Omental fat pad (tissue), 4 donors: ENCODE measurements around the gene CA12. TPM values are rescaled to one million over a fixed set of nuclear protein-coding genes. Genes with fewer than 3 reads are reported as not detected.

Experiments used
- ATAC-seq: fragments of 150-250 bp; one replicate; pipeline ENCODE4 v1.9.1; 2016; ENCODE audit warnings: mild to moderate bottlenecking, moderate library complexity; ENCODE audit not compliant: low FRiP score
- DNase-seq: peaks from one replicate; pipeline ENCODE4 v3.0.0-alpha.2; 2019; ENCODE audit warnings: low spot score
- CTCF ChIP-seq, 3 donors: fragments of 450-650 bp; IDR thresholded peaks; one replicate each; pipeline ENCODE4 v1.5.1; 2016 to 2017; ENCODE audit warnings: antibody characterized with exemption in 3 of 3, mild to moderate bottlenecking in 3 of 3, moderate library complexity in 2 of 3
- total RNA-seq, 4 donors: library from RNA; depleted of rRNA; stranded (reverse); fragments of >200 nt; gene quantifications; one replicate each; pipeline ENCODE4 v1.1.0, GENCODE V29; 2016

The CA12 gene
- total RNA-seq, 4 donors from 2014 or later, result 0.75 to 27.1 (median 10.2) TPM

GRCh38 chr15:63409179-63409578, 27.5 kb upstream of the CA12 start:
- no peak for ATAC-seq
- no peak for TF ChIP-seq CTCF (IDR thresholded peaks at IDR 0.05)
- DNase-seq, result no peak

- no peak for DNase-seq
- ATAC-seq, result no peak
- no peak for TF ChIP-seq CTCF (IDR thresholded peaks at IDR 0.05)
Observed at GRCh38 chr15:63408524-63408923, 26.9 kb upstream of the CA12 start.

- DNase-seq (no peak), ATAC-seq (no peak)
- no peak for TF ChIP-seq CTCF (IDR thresholded peaks at IDR 0.05)
Observed at GRCh38 chr15:63407612-63408011, 26.0 kb upstream of the CA12 start.

GRCh38 chr15:63405683-63406390, 24.2 kb upstream of the CA12 start:
- ATAC-seq (no peak), DNase-seq (no peak)
- TF ChIP-seq CTCF (IDR thresholded peaks at IDR 0.05), result no peak

GRCh38 chr15:63405159-63405558, 23.5 kb upstream of the CA12 start:
- TF ChIP-seq CTCF (IDR thresholded peaks at IDR 0.05), result no peak
- DNase-seq (no peak), ATAC-seq (no peak)

GRCh38 chr15:63403254-63403945, 21.8 kb upstream of the CA12 start:
- DNase-seq (no peak), ATAC-seq (no peak)
- TF ChIP-seq CTCF (IDR thresholded peaks at IDR 0.05), result no peak
